ENCODE measurements around the gene AKT1S1.

Gene AKT1S1

DNA sequence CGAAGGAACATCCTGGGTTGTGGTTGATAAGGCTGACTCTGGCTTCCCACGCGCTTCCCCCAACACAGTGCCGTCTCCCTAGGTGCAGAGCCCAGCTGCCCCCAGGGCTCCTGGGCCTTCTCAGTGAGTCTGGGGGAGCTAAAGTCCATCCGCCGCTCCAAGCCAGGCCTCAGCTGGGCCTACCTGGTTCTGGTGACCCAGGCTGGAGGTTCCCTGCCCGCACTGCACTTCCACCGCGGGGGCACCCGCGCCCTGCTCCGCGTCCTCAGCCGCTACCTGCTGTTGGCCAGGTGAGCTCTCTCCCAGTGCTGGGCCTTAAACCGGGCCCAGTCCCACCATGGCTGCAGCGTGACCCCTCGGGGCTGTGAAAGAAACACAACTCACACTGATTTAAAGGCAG, 4.0 kb upstream of the AKT1S1 start:
- Mint-ChIP-seq H3K4me3 (peak overlapping the region in 1 of 3 experiments; percentile 42), H3K9me3 (no peaks in the 10 kb centered on the region), H3K27ac (no peak overlapping the region), H3K4me1 (peaks cover 4% of the 10 kb centered on the region), H3K27me3 (ENCODE audit: low read depth) (no peaks in the 10 kb centered on the region), H3K36me3 (ENCODE audit: low read depth) (peaks cover 64% of the 10 kb centered on the region)
- TF ChIP-seq, protein P1, sequence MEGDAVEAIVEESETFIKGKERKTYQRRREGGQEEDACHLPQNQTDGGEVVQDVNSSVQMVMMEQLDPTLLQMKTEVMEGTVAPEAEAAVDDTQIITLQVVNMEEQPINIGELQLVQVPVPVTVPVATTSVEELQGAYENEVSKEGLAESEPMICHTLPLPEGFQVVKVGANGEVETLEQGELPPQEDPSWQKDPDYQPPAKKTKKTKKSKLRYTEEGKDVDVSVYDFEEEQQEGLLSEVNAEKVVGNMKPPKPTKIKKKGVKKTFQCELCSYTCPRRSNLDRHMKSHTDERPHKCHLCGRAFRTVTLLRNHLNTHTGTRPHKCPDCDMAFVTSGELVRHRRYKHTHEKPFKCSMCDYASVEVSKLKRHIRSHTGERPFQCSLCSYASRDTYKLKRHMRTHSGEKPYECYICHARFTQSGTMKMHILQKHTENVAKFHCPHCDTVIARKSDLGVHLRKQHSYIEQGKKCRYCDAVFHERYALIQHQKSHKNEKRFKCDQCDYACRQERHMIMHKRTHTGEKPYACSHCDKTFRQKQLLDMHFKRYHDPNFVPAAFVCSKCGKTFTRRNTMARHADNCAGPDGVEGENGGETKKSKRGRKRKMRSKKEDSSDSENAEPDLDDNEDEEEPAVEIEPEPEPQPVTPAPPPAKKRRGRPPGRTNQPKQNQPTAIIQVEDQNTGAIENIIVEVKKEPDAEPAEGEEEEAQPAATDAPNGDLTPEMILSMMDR (IDR thresholded peaks at IDR 0.05; ENCODE audit: unreplicated experiment in 3 of 3): no peak

- H3K9me3 Mint-ChIP-seq: no peaks in the 10 kb centered on the region
- H3K27ac Mint-ChIP-seq: no peak overlapping the region
- H3K27me3 Mint-ChIP-seq (ENCODE audit: low read depth): no peaks in the 10 kb centered on the region
- H3K36me3 Mint-ChIP-seq (ENCODE audit: low read depth): peaks cover 60% of the 10 kb centered on the region
- peak overlapping the region; percentile 37 to 55 (median 55) for H3K4me3 Mint-ChIP-seq
- peaks cover 4% of the 10 kb centered on the region for H3K4me1 Mint-ChIP-seq
- TF ChIP-seq, protein P1 (IDR thresholded peaks at IDR 0.05; ENCODE audit: unreplicated experiment in 3 of 3): no peak
Measured at GRCh38 chr19:49880162-49880869, 3.2 kb upstream of the AKT1S1 start.

- Mint-ChIP-seq H3K4me3 (peak overlapping the region in 1 of 3 experiments; percentile 7), H3K36me3 (ENCODE audit: low read depth) (peaks cover 51% of the 10 kb centered on the region), H3K27me3 (ENCODE audit: low read depth) (no peaks in the 10 kb centered on the region), H3K4me1 (peaks cover 4% of the 10 kb centered on the region), H3K9me3 (no peaks in the 10 kb centered on the region), H3K27ac (no peak overlapping the region)
- TF ChIP-seq, protein P1 (IDR thresholded peaks at IDR 0.05; ENCODE audit: unreplicated experiment in 3 of 3): no peak
Measured at GRCh38 chr19:49879243-49879963, 2.2 kb upstream of the AKT1S1 start.

- Mint-ChIP-seq H3K36me3 (ENCODE audit: low read depth) (peaks cover 47% of the 10 kb centered on the region), H3K4me3 (no peak overlapping the region), H3K27me3 (ENCODE audit: low read depth) (no peaks in the 10 kb centered on the region), H3K27ac (no peak overlapping the region), H3K4me1 (peaks cover 4% of the 10 kb centered on the region), H3K9me3 (no peaks in the 10 kb centered on the region)
- TF ChIP-seq, protein P1 (IDR thresholded peaks at IDR 0.05; ENCODE audit: unreplicated experiment in 3 of 3): no peak
Measured at GRCh38 chr19:49878744-49879070, 1.6 kb upstream of the AKT1S1 start.

- Mint-ChIP-seq H3K4me1 (peaks cover 4% of the 10 kb centered on the region), H3K4me3 (no peak overlapping the region)
Measured at GRCh38 chr19:49877879-49878743, 956 bp upstream of the AKT1S1 start.

More at GRCh38 chr19:49877879-49878743, 956 bp upstream of the AKT1S1 start:
- Mint-ChIP-seq H3K27me3 (ENCODE audit: low read depth) (no peaks in the 10 kb centered on the region), H3K27ac (no peak overlapping the region), H3K9me3 (no peaks in the 10 kb centered on the region), H3K36me3 (ENCODE audit: low read depth) (peaks cover 41% of the 10 kb centered on the region)
- TF ChIP-seq, protein P1 (IDR thresholded peaks at IDR 0.05; ENCODE audit: unreplicated experiment in 3 of 3): no peak

Data from nephron (organoid).